Caco-2 (cell line): ENCODE measurements around the gene SRRM4. TPM values are rescaled to one million over a fixed set of nuclear protein-coding genes. Genes with fewer than 3 reads are reported as not detected.

Experiments used
- Bru-seq: library from RNA; stranded (reverse); fragments of 400-500 nt; gene quantifications from one replicate; lab custom pipeline; 2021; lab: Mats Ljungman, UMichigan
- BruChase-seq, 2 experiments: library from RNA; stranded (reverse); fragments of 400-500 nt; gene quantifications; one replicate each; lab custom pipeline; 2021; lab: Mats Ljungman, UMichigan
- BruUV-seq: library from RNA; stranded (reverse); fragments of 400-500 nt; replicated peaks from 2 replicates; lab custom pipeline; 2021; lab: Mats Ljungman, UMichigan
- CTCF ChIA-PET: fragments of 300-600 bp; sonication (Branson Sonifier 250); formaldehyde crosslinking; loops from one replicate; lab custom pipeline; 2022; ENCODE audit warnings: antibody characterized with exemption; lab: Charles Lee
- POLR2A ChIA-PET: fragments of 300-600 bp; sonication (Branson Sonifier 250); formaldehyde crosslinking; loops from one replicate; lab custom pipeline; 2022; ENCODE audit warnings: antibody characterized with exemption; lab: Charles Lee
- DNase-seq, 2 experiments: peaks; one replicate each; pipeline versions ENCODE4 v3.0.0 to v3.0.0-alpha.2; 2020 to 2022
- H3K27me3 ChIP-seq: replicated peaks from 2 replicates; pipeline ENCODE4 v1.6.0; 2011; ENCODE audit warnings: low read length; ENCODE audit not compliant: control insufficient read depth, insufficient read depth
- H3K36me3 ChIP-seq: 2 replicates; pipeline ENCODE4 v1.5.1; 2011; ENCODE audit warnings: low read length; ENCODE audit not compliant: control insufficient read depth, insufficient read depth
- H3K4me1 ChIP-seq: fragments of 250-450 bp; sonication (Bioruptor Pico); 2 replicates; pipeline ENCODE4 v1.5.1; 2020; ENCODE audit warnings: mild to moderate bottlenecking
- H3K4me3 ChIP-seq: 2 replicates; pipeline ENCODE4 v1.5.1; 2011; ENCODE audit warnings: low read depth, mild to moderate bottlenecking, control low read depth, low read length
- H3K9me3 ChIP-seq: fragments of 250-450 bp; sonication (Bioruptor Pico); 2 replicates; pipeline ENCODE4 v1.5.1; 2020; ENCODE audit warnings: mild to moderate bottlenecking, moderate library complexity
- H3K27ac Mint-ChIP-seq: one replicate; pipeline ENCODE4 v1.8.0; 2022; ENCODE audit warnings: mixed read lengths; ENCODE audit not compliant: unreplicated experiment
- H3K27me3 Mint-ChIP-seq: one replicate; pipeline ENCODE4 v1.8.0; 2022; ENCODE audit warnings: mixed read lengths; ENCODE audit not compliant: insufficient read depth, unreplicated experiment
- H3K36me3 Mint-ChIP-seq: one replicate; pipeline ENCODE4 v1.8.0; 2022; ENCODE audit warnings: mild to moderate bottlenecking, mixed read lengths; ENCODE audit not compliant: insufficient read depth, unreplicated experiment
- H3K4me1 Mint-ChIP-seq: one replicate; pipeline ENCODE4 v1.8.0; 2022; ENCODE audit warnings: low read depth, mixed read lengths; ENCODE audit not compliant: unreplicated experiment
- H3K4me3 Mint-ChIP-seq: one replicate; pipeline ENCODE4 v1.8.0; 2022; ENCODE audit warnings: mild to moderate bottlenecking, moderate library complexity, mixed read lengths; ENCODE audit not compliant: unreplicated experiment
- H3K9me3 Mint-ChIP-seq: one replicate; pipeline ENCODE4 v1.8.0; 2022; ENCODE audit warnings: mixed read lengths; ENCODE audit not compliant: unreplicated experiment
- intact Hi-C: fragments of 100-400 bp; cut with micrococcal nuclease; formaldehyde crosslinking; loops from one replicate; pipeline ENCODE4 v1.10.0; 2022; ENCODE audit not compliant: unreplicated experiment
- long read RNA-seq: library from polyadenylated mRNA; stranded (forward); transcript quantifications from one replicate; pipeline ENCODE4 v2.0.0, GENCODE V29; 2022
- total RNA-seq: library from RNA; stranded (reverse); gene quantifications from 2 replicates; pipeline ENCODE4 v1.2.3, GENCODE V29; 2022
- TF ChIP-seq, protein P1 (sequence below), 2 experiments: fragments of 200-600 bp in 1 of 2; IDR thresholded peaks; 1 replicate in 1 of 2; 2 replicates in 1 of 2; pipeline versions ENCODE4 v1.5.1 to v1.8.0; 2011 to 2022; ENCODE audit warnings: antibody characterized with exemption in 1 of 2, control low read depth in 1 of 2, inconsistent platforms in 1 of 2, low read depth in 1 of 2, low read length in 1 of 2, mild to moderate bottlenecking in 1 of 2, moderate library complexity in 1 of 2; ENCODE audit not compliant: insufficient read depth in 1 of 2, severe bottlenecking in 1 of 2, unreplicated experiment in 1 of 2

Gene SRRM4, protein sequence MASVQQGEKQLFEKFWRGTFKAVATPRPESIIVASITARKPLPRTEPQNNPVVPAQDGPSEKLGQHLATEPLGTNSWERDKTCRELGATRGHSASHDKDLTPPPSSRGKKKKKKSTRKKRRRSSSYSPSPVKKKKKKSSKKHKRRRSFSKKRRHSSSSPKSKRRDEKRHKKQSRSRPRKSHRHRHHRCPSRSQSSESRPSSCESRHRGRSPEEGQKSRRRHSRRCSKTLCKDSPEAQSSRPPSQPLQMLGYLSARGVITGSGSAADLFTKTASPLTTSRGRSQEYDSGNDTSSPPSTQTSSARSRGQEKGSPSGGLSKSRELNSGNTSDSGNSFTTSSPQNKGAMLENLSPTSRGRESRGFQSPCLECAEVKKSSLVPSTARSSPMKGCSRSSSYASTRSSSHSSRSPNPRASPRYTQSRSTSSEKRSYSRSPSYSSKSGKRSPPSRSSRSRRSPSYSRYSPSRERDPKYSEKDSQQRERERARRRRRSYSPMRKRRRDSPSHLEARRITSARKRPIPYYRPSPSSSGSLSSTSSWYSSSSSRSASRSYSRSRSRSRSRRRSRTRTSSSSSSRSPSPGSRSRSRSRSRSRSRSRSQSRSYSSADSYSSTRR
- total RNA-seq = not detected in 2 replicates
- Bru-seq, nascent RNA = percentile 2 among the genes with signal in this experiment
- percentile 1 among the genes with signal in this experiment for BruChase-seq, experiment 1, labeled RNA remaining after a 2-hour chase
- not detected for BruChase-seq, experiment 2, labeled RNA remaining after a 6-hour chase
- long read RNA-seq = 0 reads

DNA sequence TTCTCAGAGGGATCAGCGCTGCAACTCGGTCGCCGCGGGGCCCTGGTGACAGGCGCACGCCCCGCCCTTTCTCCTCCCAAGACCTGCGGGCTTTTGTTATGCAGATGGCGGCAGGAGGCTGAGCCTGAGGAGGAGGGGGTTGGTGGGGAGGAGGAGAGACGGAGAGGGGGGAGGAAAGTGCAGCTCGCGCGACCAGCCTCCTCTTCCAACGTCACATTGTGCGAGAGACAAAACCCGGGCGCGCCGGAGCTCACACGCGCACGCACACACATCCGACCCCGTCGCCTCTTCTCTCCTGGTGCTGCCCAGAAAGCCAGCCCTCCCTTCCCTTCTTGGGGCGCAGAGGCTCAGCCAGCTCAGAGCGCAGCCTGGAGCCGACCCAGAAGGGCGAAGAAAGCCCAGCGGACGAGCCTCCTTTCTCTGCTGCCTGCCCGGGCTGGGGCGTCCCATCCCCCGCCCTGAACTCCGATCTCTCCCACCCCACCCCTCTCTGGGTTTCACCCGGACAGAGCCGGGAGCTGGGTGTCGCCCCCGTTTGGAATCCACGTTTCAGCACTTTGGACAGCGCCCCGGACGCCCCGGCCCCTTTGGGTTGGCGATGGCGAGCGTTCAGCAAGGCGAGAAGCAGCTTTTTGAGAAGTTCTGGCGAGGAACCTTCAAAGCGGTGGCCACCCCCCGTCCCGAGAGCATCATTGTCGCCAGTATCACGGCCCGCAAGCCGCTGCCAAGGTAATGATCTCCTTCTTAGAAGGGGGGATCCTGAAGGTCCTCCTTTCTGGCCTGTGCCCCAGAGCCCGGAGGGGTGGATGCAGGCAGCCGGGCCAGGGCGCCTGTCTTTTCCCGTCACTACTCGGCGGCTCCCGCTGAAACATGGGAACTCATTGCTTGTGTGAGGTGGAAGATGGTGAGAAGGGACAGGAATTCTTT lies at the start of gene SRRM4:
Gene SRRM4 (plus strand): TSS at position 257 of the 927 bp plus-strand sequence. CDS start 342 bp downstream, at position 599.
- H3K27me3 ChIP-seq = no peaks in the 10 kb centered on the region; the same call in 1 of the 2 replicates
- no peaks in the 10 kb centered on the region for H3K36me3 ChIP-seq
- DNase-seq = peak in 1 of 2 experiments; percentile 22
- Mint-ChIP-seq H3K36me3 (no peaks in the 10 kb centered on the region), H3K9me3 (no peaks in the 10 kb centered on the region), H3K27ac (no peak within 1 kb of the TSS), H3K27me3 (peaks cover 5% of the 10 kb centered on the region), H3K4me3 (no peak within 1 kb of the TSS), H3K4me1 (no peaks in the 10 kb centered on the region)
- no TSS peak for BruUV-seq
- intact Hi-C loops = no loop called here
- ChIA-PET CTCF (interaction anchor here (0.7 kb wide), 1 partner anchor 212 kb away, joined by 7 read pairs; no protein-coding TSS in a partner anchor), POLR2A (no interaction called here)
- H3K4me3 ChIP-seq = no peak within 1 kb of the TSS
- H3K4me1 ChIP-seq = no peaks in the 10 kb centered on the region
- TF ChIP-seq, protein P1, sequence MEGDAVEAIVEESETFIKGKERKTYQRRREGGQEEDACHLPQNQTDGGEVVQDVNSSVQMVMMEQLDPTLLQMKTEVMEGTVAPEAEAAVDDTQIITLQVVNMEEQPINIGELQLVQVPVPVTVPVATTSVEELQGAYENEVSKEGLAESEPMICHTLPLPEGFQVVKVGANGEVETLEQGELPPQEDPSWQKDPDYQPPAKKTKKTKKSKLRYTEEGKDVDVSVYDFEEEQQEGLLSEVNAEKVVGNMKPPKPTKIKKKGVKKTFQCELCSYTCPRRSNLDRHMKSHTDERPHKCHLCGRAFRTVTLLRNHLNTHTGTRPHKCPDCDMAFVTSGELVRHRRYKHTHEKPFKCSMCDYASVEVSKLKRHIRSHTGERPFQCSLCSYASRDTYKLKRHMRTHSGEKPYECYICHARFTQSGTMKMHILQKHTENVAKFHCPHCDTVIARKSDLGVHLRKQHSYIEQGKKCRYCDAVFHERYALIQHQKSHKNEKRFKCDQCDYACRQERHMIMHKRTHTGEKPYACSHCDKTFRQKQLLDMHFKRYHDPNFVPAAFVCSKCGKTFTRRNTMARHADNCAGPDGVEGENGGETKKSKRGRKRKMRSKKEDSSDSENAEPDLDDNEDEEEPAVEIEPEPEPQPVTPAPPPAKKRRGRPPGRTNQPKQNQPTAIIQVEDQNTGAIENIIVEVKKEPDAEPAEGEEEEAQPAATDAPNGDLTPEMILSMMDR (IDR thresholded peaks at IDR 0.05; ENCODE audit: insufficient read depth in 1 of 2, low read depth in 1 of 2, low read length in 1 of 2, severe bottlenecking in 1 of 2, unreplicated experiment in 1 of 2) = no peak
- no peaks in the 10 kb centered on the region for H3K9me3 ChIP-seq

DNA sequence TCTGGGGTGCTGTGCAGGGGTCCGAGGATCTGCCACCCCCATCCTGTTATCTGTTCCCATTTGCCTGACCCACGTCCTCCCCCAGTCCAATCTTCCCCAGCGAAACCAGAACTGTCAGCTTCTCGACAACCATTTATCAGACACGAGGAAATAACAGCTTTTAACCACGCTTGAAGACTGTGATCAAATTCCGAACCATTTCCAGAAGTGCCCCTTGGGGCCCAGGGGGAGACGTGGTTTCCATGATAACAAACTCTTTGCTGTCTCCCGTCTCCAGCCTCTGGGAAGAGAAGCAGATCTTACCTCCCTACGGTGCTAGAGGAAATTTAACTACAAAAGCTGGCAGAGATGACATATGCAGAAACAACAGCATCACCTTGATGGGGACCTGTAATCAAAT lies 35.1 kb upstream of the SRRM4 start:
- Mint-ChIP-seq H3K9me3 (no peaks in the 10 kb centered on the region), H3K27ac (no peak overlapping the region), H3K4me3 (no peak overlapping the region), H3K4me1 (no peaks in the 10 kb centered on the region), H3K36me3 (no peaks in the 10 kb centered on the region), H3K27me3 (peaks cover 7% of the 10 kb centered on the region)
- intact Hi-C loops = no loop called here
- DNase-seq = no peak
- Histone ChIP-seq H3K36me3 (no peaks in the 10 kb centered on the region), H3K27me3 (no peaks in the 10 kb centered on the region), H3K4me1 (no peaks in the 10 kb centered on the region), H3K9me3 (no peaks in the 10 kb centered on the region), H3K4me3 (no peak overlapping the region)
- CTCF ChIA-PET = no interaction called here
- TF ChIP-seq, protein P1 (IDR thresholded peaks at IDR 0.05; ENCODE audit: insufficient read depth in 1 of 2, low read depth in 1 of 2, low read length in 1 of 2, severe bottlenecking in 1 of 2, unreplicated experiment in 1 of 2) = no peak
- BruUV-seq = no TSS peak
- POLR2A ChIA-PET = no interaction called here
